ENCODE results near the gene KRT36.

The KRT36 gene

DNA sequence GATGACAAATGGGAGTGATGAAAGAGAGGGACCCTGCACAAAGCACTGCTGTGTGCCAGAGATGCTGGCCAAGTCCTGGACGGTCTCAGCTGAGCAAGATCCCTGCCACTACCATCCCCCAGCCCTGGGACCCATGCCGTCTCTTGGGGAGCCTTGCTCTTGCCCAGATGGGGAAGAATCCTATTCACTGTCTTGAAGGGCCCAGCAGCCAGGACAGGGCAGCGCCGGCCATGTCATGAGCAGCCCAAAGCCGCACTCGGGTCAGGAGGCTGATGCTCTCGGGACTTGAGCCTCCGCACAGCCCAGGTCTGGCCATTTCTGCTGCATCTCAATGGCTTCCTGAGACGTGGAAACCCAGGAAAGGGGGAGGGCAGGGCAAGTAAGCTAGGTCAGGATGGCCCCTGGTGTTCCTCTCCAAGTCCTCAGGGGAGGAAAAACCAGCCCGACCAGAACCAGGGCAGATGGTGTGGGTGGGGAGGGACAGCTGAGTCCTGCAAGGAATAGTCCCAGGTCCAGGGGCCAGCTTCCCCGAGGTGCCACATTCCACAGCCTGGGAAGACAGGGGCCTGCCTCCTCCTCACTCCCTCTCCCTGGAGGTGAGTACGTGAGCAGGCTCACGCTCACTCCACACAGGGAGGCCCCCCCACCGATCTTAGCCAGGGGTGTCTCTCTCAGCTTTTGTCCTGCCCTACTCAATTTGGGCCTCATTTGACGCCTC lies 46.2 kb upstream of the KRT36 start:
- TF ChIP-seq, protein P1, sequence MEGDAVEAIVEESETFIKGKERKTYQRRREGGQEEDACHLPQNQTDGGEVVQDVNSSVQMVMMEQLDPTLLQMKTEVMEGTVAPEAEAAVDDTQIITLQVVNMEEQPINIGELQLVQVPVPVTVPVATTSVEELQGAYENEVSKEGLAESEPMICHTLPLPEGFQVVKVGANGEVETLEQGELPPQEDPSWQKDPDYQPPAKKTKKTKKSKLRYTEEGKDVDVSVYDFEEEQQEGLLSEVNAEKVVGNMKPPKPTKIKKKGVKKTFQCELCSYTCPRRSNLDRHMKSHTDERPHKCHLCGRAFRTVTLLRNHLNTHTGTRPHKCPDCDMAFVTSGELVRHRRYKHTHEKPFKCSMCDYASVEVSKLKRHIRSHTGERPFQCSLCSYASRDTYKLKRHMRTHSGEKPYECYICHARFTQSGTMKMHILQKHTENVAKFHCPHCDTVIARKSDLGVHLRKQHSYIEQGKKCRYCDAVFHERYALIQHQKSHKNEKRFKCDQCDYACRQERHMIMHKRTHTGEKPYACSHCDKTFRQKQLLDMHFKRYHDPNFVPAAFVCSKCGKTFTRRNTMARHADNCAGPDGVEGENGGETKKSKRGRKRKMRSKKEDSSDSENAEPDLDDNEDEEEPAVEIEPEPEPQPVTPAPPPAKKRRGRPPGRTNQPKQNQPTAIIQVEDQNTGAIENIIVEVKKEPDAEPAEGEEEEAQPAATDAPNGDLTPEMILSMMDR (IDR thresholded peaks at IDR 0.05; ENCODE audit: low read depth, low read length, missing control alignments): no peak
- no peak for DNase-seq (ENCODE audit: low read depth)
- no peak overlapping the region for H3K4me3 ChIP-seq (ENCODE audit: low read depth, low read length)

DNA sequence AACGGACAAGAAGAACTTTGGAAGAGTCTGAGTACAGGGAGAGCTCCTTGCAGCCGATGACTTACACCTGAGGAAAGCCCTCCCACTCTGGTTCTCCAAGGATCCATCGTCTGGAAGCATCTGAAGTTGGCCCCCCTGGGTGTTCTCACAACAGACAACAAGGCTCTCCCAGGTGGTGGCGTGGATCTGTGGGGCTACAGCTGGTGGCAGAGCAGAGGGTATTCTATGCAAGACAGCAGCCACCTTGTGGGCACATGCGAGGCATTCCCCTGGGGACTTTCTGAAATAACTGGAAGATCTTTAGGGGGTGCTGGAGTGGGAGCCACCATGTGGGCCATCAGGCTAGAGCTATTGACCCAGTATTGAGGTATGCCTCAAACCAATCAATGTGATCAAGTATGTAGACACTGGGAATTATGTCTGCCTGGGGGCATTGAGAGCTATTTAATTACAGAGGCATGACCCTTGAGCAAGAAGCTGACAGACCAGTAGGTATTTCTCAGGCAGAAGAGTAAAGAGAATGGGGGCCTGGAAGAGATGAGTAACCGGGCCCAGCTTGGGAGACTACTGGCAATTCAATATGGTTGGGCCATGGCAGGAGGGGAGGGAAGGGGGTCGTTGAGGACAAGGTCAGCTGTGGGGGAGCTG lies 45.3 kb upstream of the KRT36 start:
- H3K4me3 ChIP-seq (ENCODE audit: low read depth, low read length): no peak overlapping the region
- DNase-seq (ENCODE audit: low read depth): no peak
- TF ChIP-seq, protein P1 (IDR thresholded peaks at IDR 0.05; ENCODE audit: low read depth, low read length, missing control alignments): no peak

DNA sequence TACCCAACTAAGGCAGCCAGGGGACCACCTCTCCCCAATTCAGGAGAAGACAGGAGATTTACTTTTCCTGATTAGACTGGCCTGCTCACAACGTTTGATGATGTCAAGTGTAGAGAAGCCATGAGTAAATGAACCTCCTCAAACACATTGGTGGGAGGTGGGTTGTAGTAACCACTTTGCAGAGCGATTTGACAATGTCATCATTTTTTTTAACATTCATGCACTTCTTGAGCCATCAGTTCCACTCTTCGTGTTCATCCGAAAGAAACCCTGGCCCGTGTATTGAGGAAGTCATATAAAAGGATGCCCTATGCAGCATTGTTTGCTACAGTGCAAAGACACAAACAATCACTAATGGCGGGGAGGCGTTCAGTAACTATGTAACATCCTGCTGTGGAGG lies 43.9 kb upstream of the KRT36 start:
- H3K4me3 ChIP-seq (ENCODE audit: low read depth, low read length): no peak overlapping the region
- no peak for DNase-seq (ENCODE audit: low read depth)
- TF ChIP-seq, protein P1 (IDR thresholded peaks at IDR 0.05; ENCODE audit: low read depth, low read length, missing control alignments): no peak

DNA sequence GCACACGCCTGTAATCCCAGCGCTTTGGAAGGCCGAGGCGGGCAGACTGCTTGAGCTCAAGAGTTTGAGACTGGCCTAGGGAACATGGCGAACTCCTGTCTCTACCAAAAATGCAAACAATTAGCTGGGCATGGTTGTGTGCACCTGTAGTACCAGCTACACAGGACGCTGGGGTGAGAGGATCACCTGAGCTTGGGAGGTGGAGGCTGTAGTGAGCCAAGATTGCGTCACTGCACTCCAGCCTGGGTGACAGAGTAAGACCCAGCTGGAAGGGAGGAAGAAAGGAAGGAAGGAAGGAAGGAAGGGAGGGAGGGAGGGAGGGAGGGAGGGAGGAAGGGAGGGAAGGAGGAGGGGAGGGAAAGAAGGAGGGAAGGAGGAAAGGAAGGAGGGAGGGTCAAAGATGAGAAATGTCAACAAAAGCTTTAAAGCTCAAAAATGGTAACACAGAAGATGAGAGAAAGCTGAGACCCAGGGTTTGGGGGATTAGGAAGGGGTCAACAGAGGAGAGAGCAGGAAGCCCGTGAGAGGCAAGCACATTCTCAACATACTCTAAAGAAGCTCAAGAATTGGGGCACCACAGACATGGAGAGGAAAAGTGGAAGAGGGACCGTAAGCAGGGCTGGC lies 43.3 kb upstream of the KRT36 start:
- TF ChIP-seq, protein P1 (IDR thresholded peaks at IDR 0.05; ENCODE audit: low read depth, low read length, missing control alignments): no peak
- H3K4me3 ChIP-seq (ENCODE audit: low read depth, low read length): no peak overlapping the region
- no peak for DNase-seq (ENCODE audit: low read depth)

DNA sequence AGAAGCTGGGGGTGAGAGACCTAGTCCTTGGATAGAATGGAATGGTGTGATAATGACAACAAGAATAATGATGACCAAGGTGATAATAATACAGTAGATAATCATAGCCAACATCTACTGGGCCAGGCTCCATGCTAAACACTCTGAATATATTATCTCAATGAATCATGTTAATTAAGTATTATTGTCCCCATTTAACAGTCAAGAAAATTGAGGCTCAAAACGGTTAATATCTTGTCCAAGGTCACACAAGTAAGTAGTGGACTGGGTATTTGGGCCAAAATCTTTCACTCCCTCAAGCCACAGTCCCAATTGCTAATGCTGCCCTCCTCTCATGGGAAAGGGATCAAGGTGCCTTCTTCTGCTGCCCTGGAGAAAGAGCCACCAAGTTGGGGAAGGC lies 42.3 kb upstream of the KRT36 start:
- H3K4me3 ChIP-seq (ENCODE audit: low read depth, low read length): no peak overlapping the region
- TF ChIP-seq, protein P1 (IDR thresholded peaks at IDR 0.05; ENCODE audit: low read depth, low read length, missing control alignments): no peak
- no peak for DNase-seq (ENCODE audit: low read depth)

DNA sequence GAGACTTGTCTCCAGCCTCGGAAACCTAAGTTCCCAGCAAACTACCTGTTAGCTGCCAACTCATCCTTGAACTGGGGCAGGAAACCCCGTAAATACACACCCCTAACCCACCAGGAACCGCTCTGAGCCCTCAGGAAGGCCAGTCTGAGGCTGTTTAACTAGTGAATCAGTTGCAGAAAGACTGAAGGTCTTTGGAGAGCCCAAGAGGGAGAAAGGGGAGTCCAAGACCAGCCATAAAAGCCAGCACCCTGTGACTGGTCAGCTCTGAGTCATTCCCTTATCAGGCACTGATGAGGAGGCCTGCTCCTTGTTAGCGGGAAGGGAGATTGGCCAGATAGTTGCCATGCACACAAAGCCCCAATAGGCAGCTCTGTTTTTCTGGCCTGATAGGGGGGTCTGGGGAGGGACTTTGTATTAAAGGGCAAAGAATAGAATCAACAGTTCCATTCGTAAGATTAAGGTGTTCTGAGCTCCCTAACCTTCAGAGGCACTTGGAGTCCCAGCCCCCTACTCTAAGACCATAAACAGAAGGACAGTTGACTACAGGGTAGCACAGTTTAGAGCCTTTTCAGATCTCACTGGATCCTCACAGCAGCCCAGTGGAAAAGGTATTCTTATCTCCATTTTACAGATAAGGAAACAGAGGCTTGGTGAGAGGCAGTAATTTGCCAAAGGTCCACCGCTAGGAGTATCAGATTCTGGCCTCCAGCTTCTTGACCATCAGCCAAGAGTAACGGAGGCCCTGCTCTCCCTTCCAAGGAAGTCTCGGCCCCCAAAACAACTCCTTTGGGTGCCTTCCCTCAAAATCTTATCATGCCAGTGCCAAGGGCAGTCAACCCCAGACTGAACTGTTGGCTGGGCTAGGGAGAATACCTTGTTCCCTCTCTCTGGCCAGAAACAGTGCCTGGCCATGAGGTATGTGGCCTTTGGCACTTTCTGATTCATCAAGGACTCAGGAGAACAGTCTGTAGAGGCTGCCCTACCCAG lies 40.6 kb upstream of the KRT36 start:
- H3K4me3 ChIP-seq (ENCODE audit: low read depth, low read length): no peak overlapping the region
- TF ChIP-seq, protein P1 (IDR thresholded peaks at IDR 0.05; ENCODE audit: low read depth, low read length, missing control alignments): no peak
- DNase-seq (ENCODE audit: low read depth): no peak

Data from GM12864 (cell line).